ENCODE data around the gene ABCB1.

DNA sequence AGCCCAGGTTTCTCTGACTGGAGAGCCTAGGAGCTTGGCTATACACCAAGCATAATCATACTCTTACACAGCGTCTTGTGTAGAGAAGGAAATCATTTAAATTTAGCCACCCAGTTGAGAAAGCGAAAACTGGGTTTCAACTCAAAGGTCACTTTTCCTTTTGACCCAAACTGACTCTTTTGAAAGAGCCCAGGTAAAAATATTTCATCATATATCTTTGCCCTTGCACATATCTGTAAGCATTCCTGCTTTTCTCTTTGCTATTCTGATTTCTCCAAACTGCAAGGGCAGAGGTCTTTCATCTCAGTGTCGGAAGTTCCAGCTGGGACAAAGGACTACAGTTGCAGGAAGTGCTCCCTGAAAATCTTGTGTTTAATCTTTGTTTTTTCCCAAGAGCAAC is 103.2 kb downstream of the ABCB1 start:
- TF ChIP-seq, protein P1, sequence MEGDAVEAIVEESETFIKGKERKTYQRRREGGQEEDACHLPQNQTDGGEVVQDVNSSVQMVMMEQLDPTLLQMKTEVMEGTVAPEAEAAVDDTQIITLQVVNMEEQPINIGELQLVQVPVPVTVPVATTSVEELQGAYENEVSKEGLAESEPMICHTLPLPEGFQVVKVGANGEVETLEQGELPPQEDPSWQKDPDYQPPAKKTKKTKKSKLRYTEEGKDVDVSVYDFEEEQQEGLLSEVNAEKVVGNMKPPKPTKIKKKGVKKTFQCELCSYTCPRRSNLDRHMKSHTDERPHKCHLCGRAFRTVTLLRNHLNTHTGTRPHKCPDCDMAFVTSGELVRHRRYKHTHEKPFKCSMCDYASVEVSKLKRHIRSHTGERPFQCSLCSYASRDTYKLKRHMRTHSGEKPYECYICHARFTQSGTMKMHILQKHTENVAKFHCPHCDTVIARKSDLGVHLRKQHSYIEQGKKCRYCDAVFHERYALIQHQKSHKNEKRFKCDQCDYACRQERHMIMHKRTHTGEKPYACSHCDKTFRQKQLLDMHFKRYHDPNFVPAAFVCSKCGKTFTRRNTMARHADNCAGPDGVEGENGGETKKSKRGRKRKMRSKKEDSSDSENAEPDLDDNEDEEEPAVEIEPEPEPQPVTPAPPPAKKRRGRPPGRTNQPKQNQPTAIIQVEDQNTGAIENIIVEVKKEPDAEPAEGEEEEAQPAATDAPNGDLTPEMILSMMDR (conservative IDR thresholded peaks at IDR 0.05; ENCODE audit: low read depth in 2 of 2), result no peak
- TF ChIP-seq, protein P2, sequence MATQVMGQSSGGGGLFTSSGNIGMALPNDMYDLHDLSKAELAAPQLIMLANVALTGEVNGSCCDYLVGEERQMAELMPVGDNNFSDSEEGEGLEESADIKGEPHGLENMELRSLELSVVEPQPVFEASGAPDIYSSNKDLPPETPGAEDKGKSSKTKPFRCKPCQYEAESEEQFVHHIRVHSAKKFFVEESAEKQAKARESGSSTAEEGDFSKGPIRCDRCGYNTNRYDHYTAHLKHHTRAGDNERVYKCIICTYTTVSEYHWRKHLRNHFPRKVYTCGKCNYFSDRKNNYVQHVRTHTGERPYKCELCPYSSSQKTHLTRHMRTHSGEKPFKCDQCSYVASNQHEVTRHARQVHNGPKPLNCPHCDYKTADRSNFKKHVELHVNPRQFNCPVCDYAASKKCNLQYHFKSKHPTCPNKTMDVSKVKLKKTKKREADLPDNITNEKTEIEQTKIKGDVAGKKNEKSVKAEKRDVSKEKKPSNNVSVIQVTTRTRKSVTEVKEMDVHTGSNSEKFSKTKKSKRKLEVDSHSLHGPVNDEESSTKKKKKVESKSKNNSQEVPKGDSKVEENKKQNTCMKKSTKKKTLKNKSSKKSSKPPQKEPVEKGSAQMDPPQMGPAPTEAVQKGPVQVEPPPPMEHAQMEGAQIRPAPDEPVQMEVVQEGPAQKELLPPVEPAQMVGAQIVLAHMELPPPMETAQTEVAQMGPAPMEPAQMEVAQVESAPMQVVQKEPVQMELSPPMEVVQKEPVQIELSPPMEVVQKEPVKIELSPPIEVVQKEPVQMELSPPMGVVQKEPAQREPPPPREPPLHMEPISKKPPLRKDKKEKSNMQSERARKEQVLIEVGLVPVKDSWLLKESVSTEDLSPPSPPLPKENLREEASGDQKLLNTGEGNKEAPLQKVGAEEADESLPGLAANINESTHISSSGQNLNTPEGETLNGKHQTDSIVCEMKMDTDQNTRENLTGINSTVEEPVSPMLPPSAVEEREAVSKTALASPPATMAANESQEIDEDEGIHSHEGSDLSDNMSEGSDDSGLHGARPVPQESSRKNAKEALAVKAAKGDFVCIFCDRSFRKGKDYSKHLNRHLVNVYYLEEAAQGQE (IDR thresholded peaks at IDR 0.05; ENCODE audit: unreplicated experiment), result no peak
- TF ChIP-seq CREB1 (CRISPR knock-in tag; IDR thresholded peaks at IDR 0.05; ENCODE audit: low read depth) (no peak), ZNF114 (CRISPR knock-in tag; IDR thresholded peaks at IDR 0.05) (no peak)

Measured in GM23338 (cell line).